ENCODE measurements around the gene MYH9. TPM values are rescaled to one million over a fixed set of nuclear protein-coding genes. Genes with fewer than 3 reads are reported as not detected.
A peak's percentile ranks its signal among the peaks of the same experiment; 100 is the strongest.

MYH9 gene
- total RNA-seq, 1 experiment from 2014 or later, result 258 TPM

GRCh38 chr22:36360871-36361383, 26.8 kb downstream of the MYH9 start:
- ATAC-seq (no peak), DNase-seq (ENCODE audit: low read depth, low spot score) (no peak)
- H3K36me3 ChIP-seq (ENCODE audit: control insufficient read depth in 1 of 2, insufficient read depth in 2 of 2, low read length in 2 of 2), result no peaks in the 10 kb centered on the region
- no peaks in the 10 kb centered on the region for H3K27me3 ChIP-seq (ENCODE audit: insufficient read depth, low read length)
- no peak overlapping the region for H3K4me3 ChIP-seq (replicated peaks in 1 of 2; ENCODE audit: low read depth in 1 of 2, low read length in 2 of 2)
- ChIA-PET POLR2A (no interaction called here), CTCF (no interaction called here), RAD21 (ENCODE audit: low non-redundant PET in 1 of 2, low total read pairs in 2 of 2, uncharacterized antibody in 2 of 2, unreplicated experiment in 2 of 2) (no interaction called here)
- peaks cover 76 to 96% of the 10 kb centered on the region in 2 experiments for H3K4me1 ChIP-seq (ENCODE audit: control insufficient read depth in 1 of 2, insufficient read depth in 2 of 2, low read length in 2 of 2)
- no peak overlapping the region for H3K27ac ChIP-seq (ENCODE audit: low read depth, low read length)
- no peaks in the 10 kb centered on the region for H3K9me2 ChIP-seq (ENCODE audit: insufficient read depth)
- H3K4me2 ChIP-seq (ENCODE audit: low read length), result peak overlapping the region; percentile 24; the same call in 1 of the 2 replicates
- no peak overlapping the region for H3K9ac ChIP-seq (ENCODE audit: low read length)
- H3K9me3 ChIP-seq (ENCODE audit: control insufficient read depth in 1 of 2, insufficient read depth in 1 of 2, low read depth in 1 of 2, low read length in 2 of 2), result no peaks in the 10 kb centered on the region
- intact Hi-C loops (cut with micrococcal nuclease), result no loop called here
- H4K20me1 ChIP-seq (ENCODE audit: insufficient read depth), result peaks cover 19% of the 10 kb centered on the region; the same call in 1 of the 2 replicates
- BruUV-seq (replicated peaks), result no TSS peak
- peaks cover 98% of the 10 kb centered on the region for H3K79me2 ChIP-seq (ENCODE audit: insufficient read depth, low read length)
- no peak overlapping the region for H2AFZ ChIP-seq (ENCODE audit: low read depth, low read length, poor library complexity, severe bottlenecking)
- TF ChIP-seq POLR2AphosphoS5 (IDR thresholded peaks at IDR 0.05; ENCODE audit: low read depth, low read length), result no peak
- no peak for TF ChIP-seq MAX (IDR thresholded peaks at IDR 0.05)
- no peak for TF ChIP-seq EZH2 (IDR thresholded peaks at IDR 0.05)
- TF ChIP-seq, protein P1, sequence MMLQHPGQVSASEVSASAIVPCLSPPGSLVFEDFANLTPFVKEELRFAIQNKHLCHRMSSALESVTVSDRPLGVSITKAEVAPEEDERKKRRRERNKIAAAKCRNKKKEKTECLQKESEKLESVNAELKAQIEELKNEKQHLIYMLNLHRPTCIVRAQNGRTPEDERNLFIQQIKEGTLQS (IDR thresholded peaks at IDR 0.05), result no peak
- TF ChIP-seq TCF7L2 (IDR thresholded peaks at IDR 0.05; ENCODE audit: borderline replicate concordance, extremely low read depth, insufficient read depth, insufficient read length), result no peak
- no peak for TF ChIP-seq RAD21 (IDR thresholded peaks at IDR 0.05; ENCODE audit: low read depth)
- TF ChIP-seq EZH2phosphoT487 (IDR thresholded peaks at IDR 0.05; ENCODE audit: borderline replicate concordance), result no peak
- no peak for TF ChIP-seq ZFX (IDR thresholded peaks at IDR 0.05)
- TF ChIP-seq, protein P2, sequence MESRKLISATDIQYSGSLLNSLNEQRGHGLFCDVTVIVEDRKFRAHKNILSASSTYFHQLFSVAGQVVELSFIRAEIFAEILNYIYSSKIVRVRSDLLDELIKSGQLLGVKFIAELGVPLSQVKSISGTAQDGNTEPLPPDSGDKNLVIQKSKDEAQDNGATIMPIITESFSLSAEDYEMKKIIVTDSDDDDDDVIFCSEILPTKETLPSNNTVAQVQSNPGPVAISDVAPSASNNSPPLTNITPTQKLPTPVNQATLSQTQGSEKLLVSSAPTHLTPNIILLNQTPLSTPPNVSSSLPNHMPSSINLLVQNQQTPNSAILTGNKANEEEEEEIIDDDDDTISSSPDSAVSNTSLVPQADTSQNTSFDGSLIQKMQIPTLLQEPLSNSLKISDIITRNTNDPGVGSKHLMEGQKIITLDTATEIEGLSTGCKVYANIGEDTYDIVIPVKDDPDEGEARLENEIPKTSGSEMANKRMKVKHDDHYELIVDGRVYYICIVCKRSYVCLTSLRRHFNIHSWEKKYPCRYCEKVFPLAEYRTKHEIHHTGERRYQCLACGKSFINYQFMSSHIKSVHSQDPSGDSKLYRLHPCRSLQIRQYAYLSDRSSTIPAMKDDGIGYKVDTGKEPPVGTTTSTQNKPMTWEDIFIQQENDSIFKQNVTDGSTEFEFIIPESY (IDR thresholded peaks at IDR 0.05; ENCODE audit: extremely low read depth, insufficient replicate concordance, low read length), result no peak
- TF ChIP-seq ELF1 (IDR thresholded peaks at IDR 0.05; ENCODE audit: borderline replicate concordance, low read depth), result no peak
- no peak for TF ChIP-seq CBX3 (IDR thresholded peaks at IDR 0.05; ENCODE audit: low read depth)
- TF ChIP-seq POLR2A (IDR thresholded peaks at IDR 0.05; ENCODE audit: borderline replicate concordance, extremely low read depth, insufficient read depth, insufficient read length), result no peak
- TF ChIP-seq SP1 (IDR thresholded peaks at IDR 0.05; ENCODE audit: low read depth), result no peak
- TF ChIP-seq JUND (IDR thresholded peaks at IDR 0.05), result no peak
- no peak for TF ChIP-seq EGR1 (IDR thresholded peaks at IDR 0.05; ENCODE audit: low read depth)
- no peak for TF ChIP-seq ZNF274 (IDR thresholded peaks at IDR 0.05; ENCODE audit: low read depth, low read length)
- TF ChIP-seq FOSL1 (IDR thresholded peaks at IDR 0.05; ENCODE audit: low read depth), result no peak
- TF ChIP-seq YY1 (IDR thresholded peaks at IDR 0.05; ENCODE audit: extremely low read depth, insufficient replicate concordance, low read depth, low read length), result no peak

All from HCT116 (cell line).